ENCODE data around the gene AKAP8. TPM values are rescaled to one million over a fixed set of nuclear protein-coding genes. Genes with fewer than 3 reads are reported as not detected.

Gene AKAP8
- total RNA-seq, 2 experiments from 2014 or later, result 47.6 to 48.2 TPM

DNA sequence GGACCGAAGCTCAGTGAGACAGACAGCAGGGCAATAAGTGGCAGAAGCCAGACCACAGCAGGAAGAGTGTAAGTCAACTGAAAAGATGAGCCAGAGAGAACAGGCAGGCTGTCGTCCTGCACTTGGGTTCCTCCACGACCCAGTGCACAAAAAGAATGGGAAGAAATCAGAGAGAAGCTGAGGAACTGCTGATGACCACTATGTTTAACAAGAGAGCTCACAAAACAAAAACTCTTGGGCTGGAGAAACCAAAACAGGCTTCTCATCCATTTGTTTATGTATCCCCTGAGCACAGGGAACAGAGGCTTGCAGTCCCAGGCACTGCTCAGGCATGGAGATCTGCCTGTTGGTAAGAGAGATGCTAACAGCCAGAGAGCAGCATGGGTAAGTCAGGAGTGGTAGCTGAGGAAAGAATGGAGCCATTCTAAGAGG lies 25.2 kb upstream of the AKAP8 start:
- peak overlapping the region; percentile 58 for H3K27ac Mint-ChIP-seq
- no peaks in the 10 kb centered on the region for H3K9me3 Mint-ChIP-seq
- TF ChIP-seq, protein P1, sequence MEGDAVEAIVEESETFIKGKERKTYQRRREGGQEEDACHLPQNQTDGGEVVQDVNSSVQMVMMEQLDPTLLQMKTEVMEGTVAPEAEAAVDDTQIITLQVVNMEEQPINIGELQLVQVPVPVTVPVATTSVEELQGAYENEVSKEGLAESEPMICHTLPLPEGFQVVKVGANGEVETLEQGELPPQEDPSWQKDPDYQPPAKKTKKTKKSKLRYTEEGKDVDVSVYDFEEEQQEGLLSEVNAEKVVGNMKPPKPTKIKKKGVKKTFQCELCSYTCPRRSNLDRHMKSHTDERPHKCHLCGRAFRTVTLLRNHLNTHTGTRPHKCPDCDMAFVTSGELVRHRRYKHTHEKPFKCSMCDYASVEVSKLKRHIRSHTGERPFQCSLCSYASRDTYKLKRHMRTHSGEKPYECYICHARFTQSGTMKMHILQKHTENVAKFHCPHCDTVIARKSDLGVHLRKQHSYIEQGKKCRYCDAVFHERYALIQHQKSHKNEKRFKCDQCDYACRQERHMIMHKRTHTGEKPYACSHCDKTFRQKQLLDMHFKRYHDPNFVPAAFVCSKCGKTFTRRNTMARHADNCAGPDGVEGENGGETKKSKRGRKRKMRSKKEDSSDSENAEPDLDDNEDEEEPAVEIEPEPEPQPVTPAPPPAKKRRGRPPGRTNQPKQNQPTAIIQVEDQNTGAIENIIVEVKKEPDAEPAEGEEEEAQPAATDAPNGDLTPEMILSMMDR (IDR thresholded peaks at IDR 0.05), result no peak
- peaks cover 10% of the 10 kb centered on the region for H3K36me3 Mint-ChIP-seq (ENCODE audit: low read depth)
- intact Hi-C loops (cut with micrococcal nuclease), result no loop called here
- peaks cover 30% of the 10 kb centered on the region for H3K4me1 Mint-ChIP-seq (ENCODE audit: low read depth)
- CTCF ChIA-PET, result no interaction called here
- POLR2A ChIA-PET, result interaction anchor here (0.8 to 1.4 kb wide), 3 partner anchors 9 to 28 kb away, joined by 3 to 5 read pairs (median 4); no protein-coding TSS in a partner anchor
- no peak for DNase-seq
- H3K4me3 Mint-ChIP-seq, result no peak overlapping the region
- ATAC-seq, result no peak
- H3K27me3 Mint-ChIP-seq, result no peaks in the 10 kb centered on the region

- ChIA-PET CTCF (no interaction called here), POLR2A (interaction anchor here (0.8 to 1.4 kb wide), 4 partner anchors 10 to 59 kb away, joined by 3 to 5 read pairs (median 4); no protein-coding TSS in a partner anchor)
- DNase-seq (no peak), ATAC-seq (no peak)
- no peaks in the 10 kb centered on the region for H3K9me3 Mint-ChIP-seq
- H3K4me1 Mint-ChIP-seq (ENCODE audit: low read depth), result peaks cover 25% of the 10 kb centered on the region
- no peak overlapping the region for H3K4me3 Mint-ChIP-seq
- no peaks in the 10 kb centered on the region for H3K27me3 Mint-ChIP-seq
- peak overlapping the region; percentile 17 for H3K27ac Mint-ChIP-seq
- TF ChIP-seq, protein P1 (IDR thresholded peaks at IDR 0.05), result no peak
- H3K36me3 Mint-ChIP-seq (ENCODE audit: low read depth), result peaks cover 10% of the 10 kb centered on the region
- intact Hi-C loops (cut with micrococcal nuclease), result no loop called here
Measured at GRCh38 chr19:15404097-15404779, 24.7 kb upstream of the AKAP8 start.

GRCh38 chr19:15403151-15403531 lies 23.6 kb upstream of the AKAP8 start:
- intact Hi-C loops (cut with micrococcal nuclease), result no loop called here
- Mint-ChIP-seq H3K27me3 (no peaks in the 10 kb centered on the region), H3K4me1 (ENCODE audit: low read depth) (peaks cover 21% of the 10 kb centered on the region), H3K4me3 (no peak overlapping the region), H3K27ac (peak overlapping the region; percentile 72), H3K9me3 (no peaks in the 10 kb centered on the region), H3K36me3 (ENCODE audit: low read depth) (peaks cover 13% of the 10 kb centered on the region)
- DNase-seq (no peak), ATAC-seq (no peak)
- POLR2A ChIA-PET, result no interaction called here
- TF ChIP-seq, protein P1 (IDR thresholded peaks at IDR 0.05), result no peak
- CTCF ChIA-PET, result no interaction called here

GRCh38 chr19:15402411-15403150 lies 23.0 kb upstream of the AKAP8 start:
- ChIA-PET POLR2A (no interaction called here), CTCF (no interaction called here)
- peaks cover 16% of the 10 kb centered on the region for H3K36me3 Mint-ChIP-seq (ENCODE audit: low read depth)

More at GRCh38 chr19:15402411-15403150, 23.0 kb upstream of the AKAP8 start:
- Mint-ChIP-seq H3K9me3 (no peaks in the 10 kb centered on the region), H3K27me3 (no peaks in the 10 kb centered on the region), H3K27ac (no peak overlapping the region), H3K4me3 (no peak overlapping the region), H3K4me1 (ENCODE audit: low read depth) (peaks cover 16% of the 10 kb centered on the region)
- ATAC-seq, result no peak
- intact Hi-C loops (cut with micrococcal nuclease), result no loop called here
- TF ChIP-seq, protein P1 (IDR thresholded peaks at IDR 0.05), result no peak
- no peak for DNase-seq
